GM18507 (cell line): Measurements from ENCODE around the gene TNIK.

Experiments
- DNase-seq: peaks from one replicate; pipeline ENCODE4 v3.0.0; 2011; ENCODE audit warnings: low read depth; ENCODE audit not compliant: insufficient read length; ENCODE audit errors: extremely low spot score
- FAIRE-seq: peaks from 2 replicates; lab custom pipeline; 2011; peaks lifted over from hg19 to GRCh38; lab: Jason Lieb, UNC

Gene TNIK

DNA sequence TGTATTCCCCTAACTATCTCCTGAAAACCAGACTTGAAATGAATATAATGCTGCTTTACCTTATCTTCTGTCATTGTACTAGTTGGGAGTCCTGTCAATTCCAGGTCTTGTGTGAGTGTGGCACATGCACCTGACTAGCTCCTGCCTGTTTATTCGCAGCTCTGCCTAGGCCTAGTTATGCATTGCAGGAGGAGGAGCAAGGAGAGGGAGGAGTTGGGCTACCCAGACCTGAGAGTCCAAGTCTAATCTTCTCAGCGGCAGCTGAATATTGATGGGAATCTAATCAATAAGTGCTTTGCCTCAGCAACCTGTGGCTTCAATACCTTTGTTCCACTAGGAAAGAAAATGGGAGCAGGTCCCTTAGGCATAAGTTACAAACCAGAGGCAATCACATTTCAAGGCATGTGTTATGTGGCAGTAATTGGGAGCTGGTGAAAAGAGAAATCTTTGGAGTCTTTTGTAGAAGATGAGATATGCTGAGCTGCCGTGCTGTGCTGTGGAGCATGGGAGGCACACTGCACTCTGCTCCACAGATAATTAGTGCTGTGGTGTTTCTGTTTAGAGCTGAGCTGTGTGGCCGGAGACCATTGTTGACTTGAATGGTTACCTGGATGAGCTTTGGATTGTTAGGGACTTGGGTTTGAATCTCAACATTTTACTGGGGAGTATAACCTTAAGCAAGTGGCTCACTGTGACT lies 433.5 kb downstream of the TNIK start, which contains the start of gene SLC2A2:
TSS of gene SLC2A2 (minus strand) at position 124 of the 697 bp plus-strand sequence. CDS start at position 74, 50 bp downstream.
- no peak for FAIRE-seq
- DNase-seq = no peak

DNA sequence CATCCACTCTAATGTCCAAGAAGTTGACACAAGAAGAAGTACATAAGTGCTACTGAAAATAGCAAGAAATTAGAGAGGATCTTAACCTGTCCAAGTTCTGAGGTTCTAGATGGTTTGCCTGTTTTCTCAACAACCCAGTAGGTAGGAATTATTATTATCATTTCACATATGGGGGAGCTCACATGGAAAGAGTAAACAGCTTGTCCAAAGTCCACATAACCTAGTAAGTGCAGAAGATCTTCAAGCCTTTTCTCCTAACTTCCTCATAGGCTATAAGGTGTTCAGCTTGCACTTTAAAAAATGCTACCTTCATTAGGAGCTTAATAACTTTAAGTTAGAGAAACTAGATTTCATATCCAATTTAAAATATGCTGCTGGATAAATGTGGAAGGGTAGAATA lies 436.6 kb downstream of the TNIK start:
- FAIRE-seq (no peak), DNase-seq (no peak)

DNA sequence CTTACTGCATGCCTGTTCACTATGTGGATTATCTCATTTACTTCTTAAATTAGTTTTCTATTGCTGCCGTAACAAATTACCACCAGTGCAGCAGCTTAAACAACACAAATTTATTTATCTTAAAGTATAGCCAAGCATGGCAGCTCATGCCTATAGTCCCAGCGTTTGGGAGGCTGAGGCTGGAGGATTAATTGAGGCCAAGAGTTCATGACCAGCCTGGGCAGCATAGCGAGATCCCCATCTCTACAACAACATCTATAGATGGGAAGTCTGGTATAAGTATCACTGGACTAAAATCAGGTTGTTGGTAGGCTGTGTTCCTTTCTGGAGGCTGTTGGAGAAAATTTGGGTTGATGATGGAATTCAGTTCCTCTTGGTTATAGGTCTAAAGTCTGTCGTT lies 438.8 kb downstream of the TNIK start:
- DNase-seq = no peak
- FAIRE-seq = no peak

DNA sequence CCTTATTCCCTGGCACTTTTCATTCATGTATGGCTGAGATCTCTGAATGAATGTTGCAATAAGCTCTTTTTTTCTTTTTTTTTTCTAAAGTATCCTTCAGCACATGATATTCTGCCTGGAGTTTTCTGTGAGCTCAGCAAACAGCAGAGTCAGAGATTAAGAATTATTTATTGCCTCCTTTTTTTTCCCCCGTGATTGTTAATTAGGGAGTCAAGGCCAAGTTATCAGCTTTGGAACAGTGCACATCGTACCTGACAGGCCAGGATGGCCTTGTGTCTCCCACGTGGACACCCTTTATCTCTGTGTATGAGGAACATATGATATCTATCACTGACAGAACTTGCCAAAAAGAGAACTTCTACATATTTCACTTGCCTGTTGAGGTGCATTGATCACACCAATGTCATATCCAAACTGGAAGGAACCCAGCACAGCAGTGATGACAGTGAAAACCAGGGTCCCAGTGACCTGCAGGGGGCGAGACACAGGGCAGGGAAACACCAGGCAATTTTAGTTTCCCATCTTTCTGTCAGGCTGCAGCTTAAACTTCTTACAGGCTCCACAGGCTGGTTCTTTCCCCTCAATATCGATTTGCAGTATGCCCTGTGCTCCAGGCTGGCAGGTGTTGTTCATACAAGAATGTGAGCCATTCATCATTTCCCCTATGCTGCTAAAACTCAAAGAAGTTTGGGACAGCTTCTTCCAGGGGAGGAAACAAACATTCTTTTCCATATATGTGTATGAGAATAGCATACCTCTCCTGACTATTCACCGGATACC lies 441.9 kb downstream of the TNIK start:
- FAIRE-seq = no peak
- no peak for DNase-seq

DNA sequence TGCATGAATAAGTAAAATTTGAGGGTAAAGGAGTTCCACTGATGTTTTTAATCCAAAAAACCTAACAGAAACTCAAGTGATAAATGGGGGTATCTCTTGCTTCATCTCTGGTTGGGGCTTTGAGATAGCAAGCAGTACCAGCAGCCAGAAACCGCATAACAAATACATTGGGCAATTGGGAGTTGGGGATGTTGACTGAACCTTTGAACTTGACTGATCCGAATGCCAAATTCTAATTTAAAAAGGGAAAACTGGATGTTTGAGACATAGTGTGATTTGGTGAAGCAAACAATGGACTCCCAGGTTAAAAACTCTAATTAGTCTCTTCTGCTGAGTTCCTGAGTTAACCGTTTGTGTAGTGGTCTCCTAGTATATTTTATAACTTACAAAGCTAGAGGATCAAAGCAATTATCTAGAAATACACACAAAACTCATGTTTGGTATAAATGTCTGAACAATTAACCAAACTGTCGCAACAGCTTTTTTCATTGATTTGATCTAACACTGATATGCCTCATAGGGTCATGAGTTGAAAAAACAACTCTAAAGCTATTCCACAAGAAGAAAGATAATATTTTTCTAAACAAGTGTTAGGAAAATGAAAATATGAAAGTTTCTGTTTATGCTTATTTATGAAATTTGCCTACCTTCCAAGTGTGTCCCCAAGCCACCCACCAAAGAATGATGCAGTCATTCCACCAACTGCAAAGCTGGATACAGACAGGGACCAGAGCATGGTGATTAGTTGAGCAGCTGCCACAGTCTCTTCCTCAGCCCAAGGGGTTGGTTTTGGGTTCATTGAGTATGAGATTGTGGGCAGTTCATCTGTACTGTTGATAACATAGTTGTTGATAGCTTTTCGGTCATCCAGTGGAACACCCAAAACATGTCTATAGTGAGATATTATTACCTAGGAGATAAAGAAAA lies 446.1 kb downstream of the TNIK start:
- no peak for DNase-seq
- FAIRE-seq = no peak

DNA sequence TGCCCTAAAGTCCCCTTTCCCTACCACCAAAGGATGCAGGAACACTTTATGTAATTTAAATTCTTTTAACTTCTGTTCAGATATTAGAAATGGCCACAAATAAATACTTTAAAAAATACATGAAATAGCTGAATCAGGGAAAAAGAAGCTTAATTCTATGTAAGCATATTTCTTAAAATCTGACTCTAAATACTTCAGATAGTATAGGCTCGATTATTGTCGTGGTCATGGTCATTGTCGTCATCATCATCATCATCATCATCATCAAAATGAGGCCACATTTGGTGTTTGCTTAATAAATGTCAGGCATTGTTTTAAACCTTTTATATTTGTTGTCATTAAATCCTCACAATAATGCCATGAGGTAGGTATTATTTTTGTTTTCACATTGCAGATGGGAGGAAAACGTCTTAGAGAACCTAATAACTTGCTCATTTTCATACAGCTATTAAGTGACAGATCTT lies 448.3 kb downstream of the TNIK start:
- no peak for FAIRE-seq
- DNase-seq = no peak
